ENCODE data around the gene SLC5A2.

SLC5A2 gene

GRCh38 chr16:31528523-31529107 is 45.7 kb downstream of the SLC5A2 start:
- no peak for TF ChIP-seq CTCF (IDR thresholded peaks at IDR 0.05)

GRCh38 chr16:31529108-31529936 is 46.4 kb downstream of the SLC5A2 start:
- TF ChIP-seq CTCF (IDR thresholded peaks at IDR 0.05), result no peak

GRCh38 chr16:31529937-31530312 is 47.0 kb downstream of the SLC5A2 start:
- TF ChIP-seq CTCF (IDR thresholded peaks at IDR 0.05), result no peak

GRCh38 chr16:31530405-31530804 is 47.5 kb downstream of the SLC5A2 start:
- no peak for TF ChIP-seq CTCF (IDR thresholded peaks at IDR 0.05)

GRCh38 chr16:31531096-31531495 is 48.2 kb downstream of the SLC5A2 start:
- TF ChIP-seq CTCF (IDR thresholded peaks at IDR 0.05), result no peak

- TF ChIP-seq CTCF (IDR thresholded peaks at IDR 0.05), result no peak
These were observed 49.2 kb downstream of the SLC5A2 start for GRCh38 chr16:31532120-31532519.

- TF ChIP-seq CTCF (IDR thresholded peaks at IDR 0.05), result no peak
These were observed 50.0 kb downstream of the SLC5A2 start for GRCh38 chr16:31532896-31533295.

Data from LNCAP (cell line).